Cardiac fibroblast (primary cell): ENCODE results near the gene LSR.

Experiments
- DNase-seq, 2 donors: peaks; one replicate each; pipeline versions ENCODE4 v3.0.0 to v3.0.0-alpha.2; 2010; ENCODE audit warnings: low read depth in 2 of 2
- H3K4me3 ChIP-seq, 2 donors: replicated peaks in 1 of 2; 1 replicate in 1 of 2; 2 replicates in 1 of 2; pipeline ENCODE4 v1.5.1; 2011; ENCODE audit warnings: low read depth in 2 of 2, low read length in 2 of 2, mild to moderate bottlenecking in 2 of 2, moderate library complexity in 1 of 2
- CTCF ChIP-seq: IDR thresholded peaks from one replicate; pipeline ENCODE4 v1.5.1; 2011; ENCODE audit warnings: low read depth, mild to moderate bottlenecking, low read length, inconsistent platforms

The LSR gene

GRCh38 chr19:35298561-35298972, 49.8 kb downstream of the LSR start:
- TF ChIP-seq CTCF = no peak
- no peak for DNase-seq

GRCh38 chr19:35299523-35300338, 50.9 kb downstream of the LSR start:
- no peak for TF ChIP-seq CTCF
- no peak overlapping the region for H3K4me3 ChIP-seq
- DNase-seq = no peak

More at GRCh38 chr19:35298561-35298972, 49.8 kb downstream of the LSR start:
- no peak overlapping the region for H3K4me3 ChIP-seq

- TF ChIP-seq CTCF = no peak
- H3K4me3 ChIP-seq = no peak overlapping the region
- no peak for DNase-seq
Measured at GRCh38 chr19:35300339-35300649, 51.5 kb downstream of the LSR start.

GRCh38 chr19:35301961-35302360, 53.2 kb downstream of the LSR start:
- no peak overlapping the region for H3K4me3 ChIP-seq
- DNase-seq = no peak
- TF ChIP-seq CTCF = no peak

GRCh38 chr19:35302446-35302845, 53.6 kb downstream of the LSR start:
- TF ChIP-seq CTCF = no peak
- H3K4me3 ChIP-seq = no peak overlapping the region
- DNase-seq = no peak

- no peak for TF ChIP-seq CTCF
- no peak for DNase-seq
- no peak overlapping the region for H3K4me3 ChIP-seq
Measured at GRCh38 chr19:35303357-35303915, 54.6 kb downstream of the LSR start.

- H3K4me3 ChIP-seq = no peak overlapping the region
- DNase-seq = no peak
- TF ChIP-seq CTCF = no peak
Measured at GRCh38 chr19:35304036-35304435, 55.2 kb downstream of the LSR start.
